Right ventricle myocardium inferior (tissue), 1 donor: ENCODE measurements around the gene ZNF133. TPM values are rescaled to one million over a fixed set of nuclear protein-coding genes. Genes with fewer than 3 reads are reported as not detected.
A peak's percentile ranks its signal among the peaks of the same experiment; 100 is the strongest.
"Not testable (repeated sequence)": the region's sequence is repeated elsewhere in the genome, so short reads cannot be mapped to it uniquely, and the experiment has no call there.

Source experiments
- ATAC-seq: fragments of 200-7000 bp; cut with Tn5 transposase; one replicate; pipeline ENCODE4 v1.9.1; 2020; ENCODE audit warnings: mild to moderate bottlenecking, moderate library complexity
- DNase-seq: peaks from one replicate; pipeline ENCODE4 v3.0.0; 2021; ENCODE audit errors: missing footprints
- intact Hi-C: fragments of 100-400 bp; cut with DNase I; formaldehyde crosslinking; loops from one replicate; pipeline ENCODE4 v1.11.0; 2022
- long read RNA-seq: library from polyadenylated mRNA; unstranded; transcript quantifications from one replicate; pipeline ENCODE4 v2.0.0, GENCODE V29; 2021
- total RNA-seq: library from RNA; stranded (reverse); fragmentation: NEBNext Ultra II Directional; extraction: Animal tissue kit (Norgen Biotek cat#: 25700); gene quantifications from one replicate; pipeline ENCODE4 v1.2.1, GENCODE V29; 2021
- donor health status: DM: no; HTN: yes; CAD: no; lungs with severe emphysema.

The ZNF133 gene
- 7.6 TPM for total RNA-seq
- long read RNA-seq, partial matches to known transcripts: 0 of 9 reads
- long read RNA-seq, other reads (novel, unspliced or antisense): 5 of 9 reads

DNA sequence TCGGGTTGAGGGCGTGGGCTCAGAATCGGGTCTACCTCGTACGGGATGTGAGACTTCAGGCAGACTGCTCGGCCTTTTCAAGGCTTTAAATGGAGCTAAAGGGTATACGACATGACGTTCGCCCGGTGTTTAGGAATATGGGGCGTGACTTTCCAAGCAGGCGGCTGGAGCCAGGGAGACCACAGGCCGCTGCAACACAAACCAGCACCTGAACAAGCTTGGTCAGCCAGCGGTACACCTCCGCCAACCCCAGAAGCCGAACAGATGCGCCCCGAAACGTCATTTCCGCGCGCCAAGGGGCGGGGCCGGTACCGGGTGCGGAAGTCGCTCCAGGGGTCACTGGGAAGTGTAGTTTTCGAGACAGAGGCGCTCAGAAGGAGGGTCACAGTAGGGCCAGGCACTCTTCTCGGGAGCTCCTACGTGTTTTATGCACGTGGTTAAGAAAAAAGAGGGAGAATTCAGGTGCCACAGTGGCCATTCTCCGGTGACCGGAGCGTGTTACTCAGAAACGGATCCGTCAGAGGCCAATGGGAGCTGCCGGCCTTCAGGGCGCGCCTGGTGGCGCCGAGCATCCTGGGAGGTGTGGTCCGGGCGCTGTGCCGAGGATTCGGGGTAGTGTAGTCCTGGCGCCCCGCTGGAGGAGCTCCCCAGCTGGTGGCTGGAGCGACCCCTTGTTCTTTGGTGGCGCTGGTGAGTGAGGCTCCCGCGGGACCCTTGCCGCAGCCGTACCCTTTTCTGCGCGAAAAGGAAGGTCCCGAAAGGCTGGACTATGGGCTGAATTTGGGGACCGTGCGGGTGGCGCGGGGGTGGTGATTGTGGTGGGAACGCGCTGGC is at the start of gene ZNF133:
Gene ZNF133 (plus strand): TSS at position 613 of the 834 bp plus-strand sequence. CDS start 17,160 bp downstream, outside the sequence.
- DNase-seq (peak; percentile 98), ATAC-seq (peak; percentile 99)
- intact Hi-C loops: loop anchor here (2.0 to 5.0 kb wide), 3 partner anchors 151 to 219 kb away; partner anchors contain the start of genes DZANK1, KAT14, PET117 and POLR3F

DNA sequence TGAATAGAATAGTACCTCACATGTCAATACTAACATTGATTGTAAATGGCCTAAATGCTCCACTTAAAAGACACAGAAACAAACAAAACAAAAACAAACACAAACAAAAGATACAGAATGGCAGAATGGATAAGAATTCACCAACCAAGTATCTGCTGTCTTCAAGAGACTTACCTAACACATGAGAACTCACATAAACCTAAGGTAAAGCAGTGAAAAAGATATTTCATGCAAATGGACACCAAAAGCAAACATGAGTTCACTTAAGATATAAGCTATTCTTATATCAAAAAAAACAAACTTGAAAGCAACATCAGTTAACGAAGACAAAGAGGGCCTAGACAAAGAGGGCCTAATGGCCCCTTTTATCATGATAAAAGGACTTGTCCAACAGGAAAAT is 47.3 kb upstream of the ZNF133 start:
- ATAC-seq (no peak), DNase-seq (no peak)
- intact Hi-C loops: no loop called here

DNA sequence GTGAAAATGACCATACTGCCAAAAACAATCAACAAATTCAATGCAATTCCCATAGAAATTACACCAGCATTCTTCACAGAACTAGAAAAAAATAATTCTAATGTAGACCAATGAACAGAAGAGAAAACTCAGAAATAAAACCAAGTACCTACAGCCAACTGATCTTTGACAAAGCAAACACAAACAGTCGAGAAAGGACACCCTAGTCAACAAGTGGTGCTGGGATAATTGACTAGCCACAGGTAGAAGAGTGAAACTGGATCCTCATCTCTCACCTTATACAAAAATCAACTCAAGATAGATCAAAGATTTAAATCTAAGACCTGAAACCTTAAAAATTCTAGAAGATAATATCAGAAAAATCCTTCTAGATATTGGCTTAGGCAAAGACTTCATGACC is 44.5 kb upstream of the ZNF133 start:
- no peak for DNase-seq
- intact Hi-C loops: no loop called here
- no peak for ATAC-seq

DNA sequence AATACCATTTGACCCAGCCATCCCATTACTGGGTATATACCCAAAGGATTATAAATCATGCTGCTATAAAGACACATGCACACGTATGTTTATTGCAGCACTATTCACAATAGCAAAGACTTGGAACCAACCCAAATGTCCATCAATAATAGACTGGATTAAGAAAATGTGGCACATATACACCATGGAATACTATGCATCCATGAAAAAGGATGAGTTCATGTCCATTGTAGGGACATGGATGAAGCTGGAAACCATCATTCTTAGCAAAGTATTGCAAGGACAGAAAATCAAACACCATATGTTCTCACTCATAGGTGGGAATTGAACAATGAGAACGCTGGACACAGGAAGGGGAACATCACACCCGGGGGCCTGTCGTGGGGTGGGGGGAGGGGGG is 39.8 kb upstream of the ZNF133 start:
- DNase-seq, intact Hi-C loops, ATAC-seq: not testable (repeated sequence)

DNA sequence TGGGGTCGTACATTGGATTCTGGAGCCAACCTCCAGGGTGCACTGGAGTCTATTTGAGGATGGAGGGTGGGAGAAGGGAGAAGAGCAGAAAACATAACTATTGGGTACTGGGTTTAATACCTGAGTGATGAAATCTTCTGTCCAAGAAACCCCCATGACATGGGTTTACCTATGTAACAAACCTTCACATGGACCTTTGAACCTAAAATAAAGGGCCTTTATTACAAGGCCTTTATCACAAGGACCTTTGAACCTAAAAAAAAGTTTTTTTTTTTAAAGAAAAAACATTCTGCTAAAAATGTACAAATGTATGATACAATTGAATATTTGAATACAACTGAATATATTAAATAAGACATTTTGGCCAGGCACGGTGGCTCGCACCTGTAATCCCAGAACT is 38.1 kb upstream of the ZNF133 start:
- intact Hi-C loops: no loop called here
- DNase-seq: no peak

DNA sequence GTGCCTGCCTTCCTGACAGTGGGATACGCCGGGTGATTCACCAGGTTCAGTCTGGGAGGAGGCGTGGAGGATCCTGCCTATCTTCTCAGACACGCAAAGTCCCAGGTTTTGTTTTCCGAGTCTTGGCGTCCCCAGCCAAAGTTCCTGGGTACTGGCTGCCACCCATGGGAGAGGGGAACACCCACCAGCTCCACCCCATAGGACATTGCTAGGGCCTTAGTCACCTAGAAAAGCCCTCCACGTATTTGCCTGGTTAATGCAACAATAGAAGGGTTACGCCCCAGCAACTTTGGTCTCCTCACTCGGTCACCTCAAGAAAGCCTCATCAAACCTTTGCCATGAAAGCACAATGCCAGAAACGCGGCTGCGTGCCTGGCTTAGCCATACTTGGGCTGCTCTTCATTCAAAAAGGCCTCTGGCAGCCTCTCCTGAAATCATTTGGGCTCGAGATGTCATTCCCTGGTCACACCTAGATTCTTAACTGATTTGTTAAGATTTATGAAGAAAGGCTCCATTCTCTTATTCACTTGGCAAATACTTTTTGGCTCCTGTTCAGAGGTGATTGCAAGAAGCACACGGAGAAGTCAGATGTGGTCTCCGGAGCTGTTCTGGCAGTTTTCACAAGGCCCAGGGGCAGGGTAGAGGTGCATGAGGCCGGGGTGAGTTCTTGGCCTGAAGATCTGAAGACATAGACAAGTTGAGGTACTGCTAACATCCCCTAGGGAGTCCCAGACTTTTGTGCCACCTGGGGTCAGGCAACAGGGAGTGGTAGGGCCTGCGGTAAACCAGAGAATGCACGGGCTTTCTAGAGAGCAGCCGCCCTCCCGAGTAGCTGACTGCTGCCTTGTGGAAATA is 35.5 kb upstream of the ZNF133 start:
- intact Hi-C loops: no loop called here
- ATAC-seq (no peak), DNase-seq (no peak)

More for the DNA sequence above, 38.1 kb upstream of the ZNF133 start:
- no peak for ATAC-seq

DNA sequence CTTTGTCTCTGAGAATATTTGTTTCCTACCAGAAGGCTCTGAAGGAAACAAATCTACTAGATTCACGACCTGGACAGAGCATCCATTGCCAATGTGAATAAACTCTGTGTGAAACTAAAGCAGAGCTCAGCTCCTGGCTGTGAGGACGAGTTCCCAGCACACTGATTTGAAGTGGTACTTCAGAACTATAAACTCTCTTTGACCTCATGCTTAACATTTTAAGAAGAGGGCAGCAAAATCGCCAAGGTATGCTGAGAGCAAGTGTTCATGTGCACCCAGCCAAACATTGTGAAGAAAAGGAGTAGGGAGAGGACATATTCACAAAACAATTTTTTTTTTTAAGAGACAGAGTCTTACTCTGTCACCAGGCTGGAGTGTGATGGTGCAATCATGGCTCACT is 33.7 kb upstream of the ZNF133 start:
- intact Hi-C loops: no loop called here
- DNase-seq: no peak
- no peak for ATAC-seq

DNA sequence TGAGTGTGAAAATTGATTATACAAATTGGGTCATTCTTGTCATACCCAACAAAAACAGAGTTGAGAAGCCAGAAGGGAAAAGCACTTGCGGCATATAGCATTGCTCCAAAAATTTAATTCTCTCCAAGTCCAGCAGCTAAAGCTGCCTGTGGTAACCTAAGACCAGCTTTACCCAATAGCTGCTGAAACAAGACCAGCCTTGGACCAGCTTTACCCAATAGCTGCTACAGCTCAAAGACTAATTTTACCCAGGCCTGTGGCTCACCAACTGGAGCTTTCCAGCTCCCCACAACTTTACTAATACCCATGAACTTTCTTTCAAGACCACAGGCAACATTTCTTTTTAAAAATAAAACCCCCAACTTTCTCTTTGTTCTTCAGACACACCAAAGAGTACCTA is 32.8 kb upstream of the ZNF133 start:
- no peak for DNase-seq
- ATAC-seq: no peak
- intact Hi-C loops: no loop called here

DNA sequence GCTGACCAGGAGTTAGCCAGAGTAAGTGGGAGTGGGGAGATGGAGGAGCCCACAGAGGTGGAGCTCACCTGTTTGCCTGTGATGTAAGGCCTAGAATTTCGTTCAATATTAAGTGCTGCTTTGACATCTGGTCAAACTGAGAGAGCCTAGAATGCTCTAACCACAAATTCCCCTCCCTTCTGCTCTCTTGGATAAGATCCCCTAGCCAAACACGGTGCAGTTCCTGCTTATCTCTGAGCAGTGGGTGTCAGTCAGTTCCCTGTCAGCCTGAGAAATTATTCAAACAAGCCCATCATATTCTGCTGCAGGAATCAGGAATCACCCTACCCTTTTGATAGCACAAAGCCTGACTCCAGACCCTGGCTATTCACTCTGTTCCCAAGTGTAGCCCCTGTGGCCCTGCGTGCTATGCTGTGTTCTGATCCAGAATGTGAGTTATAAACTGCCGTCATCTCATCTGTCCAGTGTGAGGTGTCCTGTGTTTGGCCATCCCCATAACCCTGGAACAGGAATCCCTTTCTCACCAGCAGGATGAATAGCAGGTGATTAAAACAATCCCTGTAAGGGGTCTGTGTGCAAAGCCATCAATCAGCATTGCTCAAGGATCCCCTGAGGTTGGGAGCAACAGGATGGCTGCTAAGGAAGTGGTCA is 31.8 kb upstream of the ZNF133 start:
- intact Hi-C loops: no loop called here
- ATAC-seq (no peak), DNase-seq (no peak)

DNA sequence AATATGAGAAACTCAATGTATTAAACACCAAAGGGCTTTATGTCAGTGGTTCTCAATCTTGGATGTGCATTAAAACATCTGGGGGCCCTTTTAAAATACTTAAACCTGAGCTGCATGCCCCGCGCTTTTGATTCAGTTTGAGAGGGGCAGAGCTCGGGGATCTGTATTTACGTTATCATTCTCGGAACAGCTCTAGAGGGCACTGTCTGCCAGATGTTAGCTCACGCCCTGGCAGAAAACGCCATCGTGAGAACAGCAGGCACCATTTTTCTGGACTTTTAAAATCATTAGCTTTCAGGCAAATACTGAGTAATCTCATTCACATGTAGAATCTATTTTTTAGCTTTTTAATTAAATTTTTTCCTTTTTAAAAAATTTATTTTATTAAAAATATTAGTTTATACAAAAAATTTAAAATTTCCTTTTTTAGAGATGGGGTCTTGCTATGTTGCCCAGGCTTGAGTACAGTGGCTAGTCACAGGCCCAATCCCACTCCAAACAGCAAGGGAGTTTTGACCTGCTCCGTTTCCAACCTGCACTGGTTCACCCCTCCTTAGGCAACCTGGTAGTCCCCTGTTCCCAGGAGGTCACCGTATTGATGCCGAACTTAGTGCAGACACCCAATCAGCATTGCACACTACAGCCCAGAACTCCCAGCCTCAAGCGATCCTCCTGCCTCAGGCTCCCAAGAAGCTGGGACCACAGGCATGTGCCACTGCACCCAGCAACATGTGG is 30.0 kb upstream of the ZNF133 start:
- ATAC-seq (no peak), DNase-seq (no peak)
- intact Hi-C loops: no loop called here

DNA sequence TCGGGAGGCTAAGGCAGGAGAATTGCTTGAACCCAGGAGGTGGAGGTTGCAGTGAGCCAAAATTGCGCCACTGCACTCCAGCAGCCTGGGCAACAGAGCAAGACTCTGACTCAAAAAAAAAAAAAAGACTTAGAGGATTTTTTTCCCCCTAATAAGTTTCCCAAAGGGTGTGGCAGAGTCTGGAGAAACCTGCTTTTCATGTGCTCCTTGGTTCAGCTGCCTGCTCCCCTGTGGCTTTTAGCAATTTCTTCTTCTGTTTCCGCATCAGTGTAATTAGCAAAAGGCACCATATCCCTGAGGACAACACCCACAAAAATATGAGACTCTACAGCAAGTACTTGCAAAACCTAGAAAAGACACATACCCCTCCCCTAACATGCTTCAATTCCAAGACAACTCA is 28.6 kb upstream of the ZNF133 start:
- intact Hi-C loops: no loop called here
- ATAC-seq (no peak), DNase-seq (no peak)

DNA sequence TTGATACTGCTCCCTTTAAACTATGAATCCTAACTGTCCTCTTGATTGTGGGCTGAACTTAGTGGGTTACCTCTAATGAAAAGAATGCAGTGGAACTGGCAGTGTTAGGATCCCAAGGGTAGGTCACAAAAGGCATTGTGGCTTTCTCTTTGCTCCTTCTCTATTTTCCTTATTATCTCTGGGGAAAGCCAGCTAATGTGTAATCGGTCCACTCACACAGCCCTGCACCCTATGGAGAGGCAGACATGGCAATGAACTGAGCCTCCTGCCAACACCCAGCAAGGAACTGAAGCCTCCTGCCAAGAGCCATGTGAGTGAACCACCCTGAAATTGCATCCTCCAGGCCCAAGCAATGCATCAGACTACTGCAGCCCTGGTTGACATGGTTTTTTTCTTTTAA is 24.6 kb upstream of the ZNF133 start:
- ATAC-seq: no peak
- intact Hi-C loops: no loop called here

DNA sequence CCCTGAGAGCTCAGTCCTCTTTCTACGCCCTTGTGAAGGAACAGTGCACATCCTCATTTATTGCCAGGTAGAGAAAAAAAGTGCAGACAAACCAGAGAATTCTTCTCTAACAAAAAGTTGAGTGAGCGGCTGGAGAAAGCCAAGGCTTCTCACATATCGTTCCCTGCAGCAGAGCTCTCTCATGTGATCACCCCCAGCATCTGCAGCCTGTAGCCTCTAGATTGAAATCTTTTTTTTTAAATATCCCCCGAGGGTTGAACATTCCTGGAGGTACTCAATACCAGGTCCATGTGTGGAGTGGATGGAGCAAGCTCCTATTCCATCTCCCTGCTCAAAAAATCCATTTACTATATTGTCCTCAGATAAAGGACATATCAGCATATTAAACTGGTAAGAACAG is 22.9 kb upstream of the ZNF133 start:
- DNase-seq: no peak
- intact Hi-C loops: no loop called here
- no peak for ATAC-seq

More for the DNA sequence above, 24.6 kb upstream of the ZNF133 start:
- no peak for DNase-seq

DNA sequence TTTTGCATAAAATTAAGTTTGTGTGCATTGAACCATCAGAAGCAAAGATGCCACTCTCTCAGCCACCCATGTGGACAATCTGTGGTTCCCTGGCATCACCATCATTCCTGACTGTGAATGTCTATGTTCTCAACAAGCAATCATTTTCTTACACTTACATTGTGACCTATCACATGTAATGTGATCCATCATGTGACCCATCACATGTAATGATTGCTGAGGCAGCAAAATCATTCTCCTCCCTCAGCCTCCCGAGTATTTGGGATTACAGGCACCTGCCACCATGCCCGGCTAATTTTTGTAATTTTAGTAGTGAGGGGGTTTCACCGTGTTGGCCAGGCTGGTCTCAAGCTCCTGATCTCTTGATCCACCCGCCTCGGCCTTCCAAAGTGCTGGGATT is 22.0 kb upstream of the ZNF133 start:
- no peak for DNase-seq
- intact Hi-C loops: no loop called here
- ATAC-seq: no peak

DNA sequence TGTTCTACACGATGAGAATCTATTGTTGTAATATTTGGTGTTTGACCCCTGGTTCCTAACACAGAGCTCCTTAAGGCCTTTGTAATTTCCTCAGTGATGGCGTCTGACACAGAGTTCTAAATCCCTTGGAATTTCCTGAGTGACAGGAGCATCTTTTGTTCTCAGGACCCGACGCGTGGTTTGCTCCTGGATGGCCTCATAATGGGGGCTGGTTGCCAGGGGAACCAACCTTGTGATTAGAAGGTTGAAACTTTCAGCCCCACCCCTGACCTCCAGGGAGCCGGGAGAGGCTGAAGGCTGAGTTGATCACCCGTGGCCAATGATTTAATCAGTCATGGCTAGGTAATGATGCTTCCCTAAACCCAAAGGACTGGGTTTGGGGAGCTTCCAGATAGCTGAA is 20.5 kb upstream of the ZNF133 start:
- ATAC-seq (no peak), DNase-seq (no peak)
- intact Hi-C loops: no loop called here

DNA sequence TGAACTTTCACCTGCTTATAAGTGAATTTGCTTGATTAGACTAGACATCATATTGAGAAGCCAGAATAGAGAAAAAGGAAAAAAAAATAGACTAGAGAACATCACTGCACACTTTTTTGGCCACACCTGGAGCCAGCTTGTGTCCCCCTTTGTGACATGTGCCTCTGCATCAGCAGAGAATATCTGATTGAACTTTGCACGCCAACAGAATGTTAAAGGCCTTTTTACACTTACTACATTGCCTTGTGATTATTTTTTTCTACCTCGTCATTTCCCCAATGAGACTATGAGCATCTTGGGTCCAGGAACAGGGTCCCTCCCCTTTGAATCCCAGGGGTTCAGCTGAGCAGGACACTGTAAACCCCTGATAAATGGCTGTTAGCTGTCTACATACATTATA is 17.2 kb upstream of the ZNF133 start:
- ATAC-seq: no peak
- DNase-seq: no peak
- intact Hi-C loops: no loop called here

DNA sequence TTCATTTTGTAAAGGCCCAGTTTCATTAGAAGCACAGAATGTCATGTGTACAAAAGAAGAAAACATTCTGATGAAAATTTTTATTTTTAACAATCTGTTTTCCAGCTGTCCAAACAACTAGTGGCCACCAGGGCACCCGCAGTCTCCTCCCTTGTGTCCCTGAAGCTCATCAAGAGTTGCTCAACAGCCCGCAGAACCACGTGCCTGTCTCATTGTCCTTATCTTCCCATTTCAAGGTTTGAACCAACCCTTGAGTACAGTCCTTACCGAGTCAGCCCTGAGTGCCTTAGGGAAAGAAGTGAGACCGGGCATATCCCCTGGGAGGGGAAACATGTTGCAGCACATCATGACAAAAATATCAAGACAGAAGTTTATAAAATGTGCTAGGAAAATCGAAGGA is 15.9 kb upstream of the ZNF133 start:
- ATAC-seq (peak; percentile 81), DNase-seq (peak; percentile 70)
- intact Hi-C loops: no loop called here

DNA sequence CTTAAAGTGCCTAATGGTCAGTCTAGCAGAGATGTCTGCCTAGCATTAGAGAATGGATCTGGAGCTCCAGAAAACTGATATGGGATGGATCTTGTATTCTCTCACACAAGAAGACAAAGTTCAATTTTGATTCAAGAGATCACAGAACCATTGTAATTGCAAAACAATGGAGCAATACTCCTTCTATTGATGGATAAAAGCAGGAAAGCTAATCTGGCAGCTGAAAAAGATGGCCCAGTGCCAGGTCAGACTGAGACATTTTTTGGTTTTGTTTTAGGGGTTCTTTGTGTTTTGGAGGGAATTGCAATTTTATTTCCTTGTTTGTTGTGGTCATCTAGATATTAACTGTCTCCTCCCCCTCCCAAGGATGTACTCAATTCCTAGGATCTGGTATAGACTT is 14.6 kb upstream of the ZNF133 start:
- ATAC-seq: no peak
- DNase-seq: no peak
- intact Hi-C loops: no loop called here

DNA sequence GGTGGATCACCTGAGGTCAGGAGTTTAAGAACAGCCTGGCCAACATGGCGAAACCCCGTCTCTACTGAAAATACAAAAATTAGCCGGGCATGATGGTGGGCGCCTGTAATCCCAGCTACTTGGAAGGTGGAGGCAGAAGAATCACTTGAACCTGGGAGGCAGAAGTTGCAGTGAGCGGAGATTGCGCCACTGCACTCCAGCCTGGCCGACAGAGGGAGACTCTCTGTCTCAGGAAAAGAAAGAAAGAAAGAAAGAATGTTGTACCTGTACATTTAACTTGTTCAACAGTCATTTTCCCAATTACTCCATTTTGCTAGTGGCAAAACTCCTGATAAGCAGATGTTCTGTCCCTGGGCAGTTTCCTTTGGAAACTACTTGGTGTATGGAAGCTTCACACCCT is 12.4 kb upstream of the ZNF133 start:
- ATAC-seq: not testable (repeated sequence)

More for the DNA sequence above, 12.4 kb upstream of the ZNF133 start:
- DNase-seq, intact Hi-C loops: not testable (repeated sequence)
